Left lung (tissue), 10 donors: ENCODE results near the gene MOB3C. TPM values are rescaled to one million over a fixed set of nuclear protein-coding genes. Genes with fewer than 3 reads are reported as not detected.

Experiments used
- ATAC-seq: fragments of 200-7000 bp; cut with Tn5 transposase; one replicate; pipeline ENCODE4 v1.9.1; 2020; ENCODE audit warnings: moderate library complexity
- DNase-seq, 4 donors: peaks; one replicate each; pipeline ENCODE4 v3.0.0-alpha.2; 2013 to 2020
- H3K27ac ChIP-seq, 2 donors: fragments of 200-600 bp; sonication (generic) in 1 of 2; one replicate each; pipeline versions ENCODE4 v1.5.0 to v1.8.0; 2020 to 2021
- H3K27me3 ChIP-seq, 2 donors: fragments of 200-600 bp; sonication (generic) in 1 of 2; one replicate each; pipeline versions ENCODE4 v1.5.0 to v1.8.0; 2020 to 2021
- H3K36me3 ChIP-seq, 2 donors: fragments of 200-600 bp; sonication (generic) in 1 of 2; one replicate each; pipeline versions ENCODE4 v1.5.0 to v1.8.0; 2020 to 2021
- H3K4me1 ChIP-seq, 2 donors: fragments of 200-600 bp; one replicate each; pipeline ENCODE4 v1.8.0; 2021
- H3K4me3 ChIP-seq, 2 donors: fragments of 200-600 bp; sonication (generic) in 1 of 2; one replicate each; pipeline versions ENCODE4 v1.5.0 to v1.8.0; 2020 to 2021; ENCODE audit warnings: mild to moderate bottlenecking in 1 of 2
- H3K9me3 ChIP-seq, 2 donors: fragments of 200-600 bp; sonication (generic) in 1 of 2; one replicate each; pipeline versions ENCODE4 v1.5.0 to v1.8.0; 2020 to 2021
- intact Hi-C, 2 donors: fragments of 100-400 bp; cut with DNase I; formaldehyde crosslinking; loops; one replicate each; pipeline versions ENCODE4 v1.11.2 to v1.14.2; 2022
- polyA plus RNA-seq, 6 donors: library from polyadenylated mRNA; unstranded; fragments of 120-200 nt; gene quantifications; one replicate each; pipeline ENCODE4 v1.2.1, GENCODE V29; 2013; ENCODE audit not compliant: insufficient read length in 6 of 6
- total RNA-seq, 2 donors: library from RNA; stranded (reverse); fragmentation: NEBNext Ultra II Directional; extraction: Animal tissue kit (Norgen Biotek cat#: 25700); gene quantifications; one replicate each; pipeline ENCODE4 v1.2.1, GENCODE V29; 2021
- TF ChIP-seq, protein P1 (sequence below), 2 donors: fragments of 200-600 bp; sonication (generic) in 1 of 2; IDR thresholded peaks; one replicate each; pipeline versions ENCODE4 v1.5.0 to v1.8.0; 2021; ENCODE audit warnings: antibody characterized with exemption in 2 of 2
- donor health status: DM: no; HTN: yes; CAD: no.
- donor health status: DM: no; HTN: no; CAD: no.

Gene MOB3C
- total and polyA plus RNA-seq, 8 donors, result 16.0 to 21.3 (median 18.4) TPM

DNA sequence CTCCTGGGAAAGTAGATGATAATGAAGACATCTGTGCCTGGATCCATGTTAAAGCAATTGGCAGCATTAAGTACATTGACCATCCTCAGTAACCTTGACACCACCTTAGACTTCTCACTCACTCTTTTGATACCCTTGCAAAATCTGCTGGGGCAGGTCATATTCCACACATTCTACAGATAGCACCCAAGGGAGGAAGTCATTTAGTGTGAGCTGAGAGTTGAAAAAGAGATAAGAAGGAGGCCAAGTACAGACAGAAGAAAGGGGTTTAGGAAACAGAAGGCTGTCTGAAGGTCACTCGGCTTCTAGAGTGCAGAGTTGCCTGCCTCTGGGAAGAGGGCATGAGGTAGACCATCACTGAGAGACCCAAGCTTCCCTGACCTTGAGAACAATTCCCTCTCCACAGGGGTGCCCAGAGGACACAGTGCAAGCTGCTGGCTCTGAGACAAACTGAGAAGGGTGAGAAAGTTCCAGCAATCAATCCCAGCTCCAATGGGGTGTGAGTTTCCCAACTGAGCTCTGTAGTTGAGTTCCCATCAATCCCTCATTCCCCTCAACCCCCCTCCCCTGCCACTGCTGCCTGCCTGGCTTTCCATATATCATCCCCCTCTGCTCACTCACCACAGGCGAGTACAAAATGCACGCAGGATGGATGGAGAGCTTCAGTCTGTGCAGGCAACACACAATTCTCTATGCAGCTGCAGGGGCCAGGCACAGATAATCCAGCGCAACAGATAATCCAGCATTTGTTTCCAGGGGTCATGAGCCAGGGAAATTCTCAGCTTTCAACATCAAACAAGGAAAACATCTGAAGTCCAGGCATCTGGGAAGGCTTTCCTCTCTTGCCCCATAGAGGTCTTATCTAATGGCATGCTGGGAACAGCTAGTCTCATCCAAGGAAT, 7.4 kb upstream of the MOB3C start:
- ATAC-seq, result no peak
- TF ChIP-seq, protein P1, sequence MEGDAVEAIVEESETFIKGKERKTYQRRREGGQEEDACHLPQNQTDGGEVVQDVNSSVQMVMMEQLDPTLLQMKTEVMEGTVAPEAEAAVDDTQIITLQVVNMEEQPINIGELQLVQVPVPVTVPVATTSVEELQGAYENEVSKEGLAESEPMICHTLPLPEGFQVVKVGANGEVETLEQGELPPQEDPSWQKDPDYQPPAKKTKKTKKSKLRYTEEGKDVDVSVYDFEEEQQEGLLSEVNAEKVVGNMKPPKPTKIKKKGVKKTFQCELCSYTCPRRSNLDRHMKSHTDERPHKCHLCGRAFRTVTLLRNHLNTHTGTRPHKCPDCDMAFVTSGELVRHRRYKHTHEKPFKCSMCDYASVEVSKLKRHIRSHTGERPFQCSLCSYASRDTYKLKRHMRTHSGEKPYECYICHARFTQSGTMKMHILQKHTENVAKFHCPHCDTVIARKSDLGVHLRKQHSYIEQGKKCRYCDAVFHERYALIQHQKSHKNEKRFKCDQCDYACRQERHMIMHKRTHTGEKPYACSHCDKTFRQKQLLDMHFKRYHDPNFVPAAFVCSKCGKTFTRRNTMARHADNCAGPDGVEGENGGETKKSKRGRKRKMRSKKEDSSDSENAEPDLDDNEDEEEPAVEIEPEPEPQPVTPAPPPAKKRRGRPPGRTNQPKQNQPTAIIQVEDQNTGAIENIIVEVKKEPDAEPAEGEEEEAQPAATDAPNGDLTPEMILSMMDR (IDR thresholded peaks at IDR 0.05), result no peak
- intact Hi-C loops, result loop anchor here in 1 of 2 donors (10.0 kb wide), 1 partner anchor 101 kb away; no protein-coding TSS in a partner anchor

DNA sequence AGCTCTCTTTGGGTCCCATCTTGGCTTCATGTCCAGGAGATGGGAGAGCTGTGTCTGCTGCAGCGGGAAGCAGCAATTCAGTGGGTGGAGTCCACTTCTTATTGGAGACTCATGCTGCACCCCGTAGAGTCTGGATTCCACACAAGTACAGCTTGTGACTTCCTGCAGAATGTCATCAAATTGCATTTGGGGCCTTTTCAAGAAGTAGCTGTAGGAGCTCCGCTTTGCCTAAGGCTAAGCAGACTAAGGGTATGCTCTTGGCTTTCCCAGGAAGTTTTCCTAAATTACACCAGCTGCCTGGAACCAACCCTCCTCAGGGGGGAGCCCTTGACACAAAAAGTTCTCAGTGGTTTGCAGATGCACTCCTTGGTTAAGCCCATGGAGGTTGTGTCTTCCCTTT, 5.7 kb upstream of the MOB3C start:
- ATAC-seq (peak; percentile 76), DNase-seq (no peak)
- H3K9me3 ChIP-seq, result no peaks in the 10 kb centered on the region
- H3K27ac ChIP-seq, result no peak overlapping the region
- H3K4me1 ChIP-seq, result peaks cover 0 to 2% of the 10 kb centered on the region in 2 donors
- H3K36me3 ChIP-seq, result no peaks in the 10 kb centered on the region
- no peak overlapping the region for H3K4me3 ChIP-seq
- TF ChIP-seq, protein P1 (IDR thresholded peaks at IDR 0.05), result peak; percentile 19 to 31
- intact Hi-C loops, result loop anchor here in 1 of 2 donors (10.0 kb wide), 1 partner anchor 102 kb away; no protein-coding TSS in a partner anchor
- no peaks in the 10 kb centered on the region for H3K27me3 ChIP-seq

More for the DNA sequence above, 7.4 kb upstream of the MOB3C start:
- Histone ChIP-seq H3K9me3 (no peaks in the 10 kb centered on the region), H3K27me3 (no peaks in the 10 kb centered on the region), H3K36me3 (no peaks in the 10 kb centered on the region), H3K27ac (no peak overlapping the region), H3K4me1 (no peaks in the 10 kb centered on the region), H3K4me3 (no peak overlapping the region)
- DNase-seq, result no peak

DNA sequence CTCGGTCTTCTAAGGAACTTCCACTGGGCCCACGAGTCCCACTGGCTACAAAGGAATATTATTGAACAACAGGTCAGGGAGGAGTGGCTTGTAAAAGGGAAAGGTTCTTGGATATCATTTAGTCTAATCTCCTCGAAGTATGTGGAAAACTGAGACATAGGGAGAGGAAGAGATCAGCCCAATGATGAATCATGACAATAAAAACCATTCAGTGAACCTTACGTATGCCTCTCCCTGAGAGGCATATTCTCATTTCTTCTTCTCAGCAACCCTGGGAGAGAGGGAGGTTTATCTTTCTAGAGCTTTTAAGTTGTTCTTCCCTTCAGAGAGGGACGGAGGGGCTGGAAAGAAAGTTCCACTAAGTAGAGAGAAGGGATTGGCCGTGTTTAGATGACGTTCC, 5.3 kb upstream of the MOB3C start:
- ATAC-seq, result no peak
- intact Hi-C loops, result loop anchor here in 1 of 2 donors (10.0 kb wide), 1 partner anchor 103 kb away; no protein-coding TSS in a partner anchor
- TF ChIP-seq, protein P1 (IDR thresholded peaks at IDR 0.05), result no peak
- DNase-seq, result no peak
- peaks cover 0 to 6% of the 10 kb centered on the region in 2 donors for H3K4me1 ChIP-seq
- no peaks in the 10 kb centered on the region for H3K27me3 ChIP-seq
- H3K4me3 ChIP-seq, result no peak overlapping the region
- no peak overlapping the region for H3K27ac ChIP-seq
- H3K9me3 ChIP-seq, result no peaks in the 10 kb centered on the region
- no peaks in the 10 kb centered on the region for H3K36me3 ChIP-seq

DNA sequence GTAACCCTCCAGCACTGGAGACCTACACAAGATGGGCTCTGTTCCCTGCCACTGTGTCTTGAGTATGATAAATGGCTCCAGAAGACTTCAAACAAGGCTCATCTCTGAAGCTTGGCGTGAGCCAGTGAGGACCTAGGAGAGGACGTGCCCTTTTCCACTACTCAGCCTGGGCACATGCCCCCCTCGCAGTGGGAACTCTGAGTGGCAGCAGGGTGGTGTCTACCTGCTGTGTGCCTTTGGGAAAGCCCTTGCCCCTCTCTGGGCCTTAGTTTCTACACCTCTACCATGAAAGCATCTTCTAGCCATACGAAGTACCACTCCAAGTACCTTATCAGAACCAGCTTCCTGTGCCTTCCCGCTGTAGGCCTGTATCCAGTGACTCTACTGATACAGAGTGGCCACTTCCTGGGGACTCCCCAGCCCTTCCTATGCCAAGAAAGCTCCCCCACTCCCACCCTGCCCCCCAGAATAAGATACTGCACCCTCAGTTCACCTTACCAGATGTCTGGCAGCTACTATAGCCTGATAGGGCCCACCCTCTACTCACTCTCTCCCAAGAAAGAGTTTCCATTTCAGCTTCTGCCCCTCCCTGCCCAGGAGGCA, 3.1 kb upstream of the MOB3C start:
- TF ChIP-seq, protein P1 (IDR thresholded peaks at IDR 0.05), result no peak
- H3K4me3 ChIP-seq, result no peak overlapping the region
- DNase-seq, result no peak
- H3K4me1 ChIP-seq, result peaks cover 7 to 24% of the 10 kb centered on the region in 2 donors
- no peak for ATAC-seq
- H3K36me3 ChIP-seq, result no peaks in the 10 kb centered on the region
- H3K9me3 ChIP-seq, result no peaks in the 10 kb centered on the region
- intact Hi-C loops, result loop anchor here in 1 of 2 donors (10.0 kb wide), 1 partner anchor 105 kb away; no protein-coding TSS in a partner anchor
- no peak overlapping the region for H3K27ac ChIP-seq
- no peaks in the 10 kb centered on the region for H3K27me3 ChIP-seq
